CD1c-positive myeloid dendritic cell (primary cell): Measurements from ENCODE around the gene ITIH1.

Experiments used
- DNase-seq: peaks from one replicate; pipeline ENCODE4 v3.0.0-alpha.2; 2016; ENCODE audit errors: extremely low spot score

ITIH1 gene

DNA sequence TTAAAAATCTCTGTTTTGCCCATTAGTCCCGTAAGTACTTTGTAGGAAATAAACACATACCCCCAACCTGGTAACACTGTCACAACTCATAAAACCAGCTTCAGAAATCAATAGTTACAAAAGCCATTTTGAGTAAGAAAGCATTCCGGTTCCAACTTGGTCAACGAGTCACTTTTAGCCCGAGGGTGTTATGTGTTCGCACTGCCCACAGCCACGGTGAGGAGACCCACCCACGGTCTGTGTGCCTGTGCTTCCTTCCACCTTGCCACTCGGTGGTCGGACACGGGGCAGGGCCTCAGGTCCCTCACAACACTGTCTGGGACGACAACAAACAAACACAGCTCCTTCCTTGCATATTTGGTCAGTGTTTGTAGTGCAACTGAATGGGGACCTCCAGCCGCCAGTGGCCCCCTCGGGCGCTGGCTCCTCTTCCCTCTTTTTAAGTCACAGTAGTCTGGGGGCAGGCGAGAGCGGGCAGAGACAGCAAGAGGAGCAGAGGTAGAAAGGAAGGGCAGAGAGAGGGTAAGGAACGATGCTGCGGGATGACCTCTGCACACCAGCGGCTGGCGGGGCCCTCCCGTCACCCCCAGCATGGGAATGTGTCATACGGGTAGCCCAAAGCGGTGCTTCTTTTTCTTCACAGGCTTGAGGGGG, 62.6 kb downstream of the ITIH1 start:
- DNase-seq, result peak; percentile 8

DNA sequence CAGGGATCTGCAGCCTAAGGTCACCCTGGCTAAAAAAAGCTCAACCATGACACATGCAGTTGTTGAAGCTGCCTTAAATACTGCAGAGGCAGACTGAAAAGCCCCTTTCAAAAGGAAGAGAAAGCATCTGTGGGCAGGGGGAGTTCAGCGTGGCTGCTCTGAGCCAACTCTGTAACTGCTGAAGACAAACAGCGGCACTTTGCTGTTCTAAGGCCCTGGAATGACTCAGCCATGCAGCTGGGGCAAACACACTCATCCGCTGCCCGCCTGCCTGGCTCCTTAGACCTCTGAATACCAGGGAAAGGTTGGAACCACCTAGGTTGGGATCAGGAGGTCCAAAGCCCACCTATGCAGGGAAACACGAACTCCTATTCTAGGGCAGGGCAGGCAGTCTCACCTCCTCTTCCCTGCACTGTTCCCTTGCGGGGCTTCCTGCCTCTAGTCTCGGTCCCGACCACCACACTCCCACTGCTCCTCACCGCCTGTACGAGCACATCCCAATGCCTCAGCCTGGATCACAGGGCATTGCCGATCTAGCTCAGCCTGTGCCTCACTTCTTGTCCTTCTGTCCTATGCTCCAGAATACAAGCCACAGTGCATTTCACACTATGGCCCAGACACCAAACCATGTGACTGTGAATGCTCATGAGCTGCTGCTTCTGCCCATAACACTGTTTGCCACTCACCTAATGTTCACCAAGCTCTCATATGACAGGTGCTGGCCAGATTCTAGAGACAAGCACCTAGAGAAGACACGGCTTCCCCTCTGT, 64.0 kb downstream of the ITIH1 start:
- DNase-seq, result no peak
